ENCODE results near the gene ANKRD11.

- TF ChIP-seq TAF1 (IDR thresholded peaks at IDR 0.05; ENCODE audit: borderline replicate concordance, insufficient read depth, low read length), result no peak
- no peak for TF ChIP-seq FOXP2 (optimal IDR thresholded peaks at IDR 0.05; ENCODE audit: borderline replicate concordance, extremely low read depth, extremely low read length, insufficient read depth)
- TF ChIP-seq POLR2AphosphoS5 (IDR thresholded peaks at IDR 0.05; ENCODE audit: low read depth, low read length), result no peak
Measured at GRCh38 chr16:89295071-89295900, 195.1 kb downstream of the ANKRD11 start.
